Activated CD4-positive, alpha-beta T cell treated with anti-CD3 and anti-CD28 coated beads, Interleukin-2, Interleukin-6, amounts not matched to agents 100 ng/mL and 50 ng/mL, durations not matched to agents 16 hours and 8 hours (primary cell): ENCODE measurements around the gene F7.
"Not testable (repeated sequence)": the region's sequence is repeated elsewhere in the genome, so short reads cannot be mapped to it uniquely, and the experiment has no call there.

Experiments used
- DNase-seq: peaks from one replicate; pipeline ENCODE4 v3.0.0-alpha.2; 2020

Gene F7

DNA sequence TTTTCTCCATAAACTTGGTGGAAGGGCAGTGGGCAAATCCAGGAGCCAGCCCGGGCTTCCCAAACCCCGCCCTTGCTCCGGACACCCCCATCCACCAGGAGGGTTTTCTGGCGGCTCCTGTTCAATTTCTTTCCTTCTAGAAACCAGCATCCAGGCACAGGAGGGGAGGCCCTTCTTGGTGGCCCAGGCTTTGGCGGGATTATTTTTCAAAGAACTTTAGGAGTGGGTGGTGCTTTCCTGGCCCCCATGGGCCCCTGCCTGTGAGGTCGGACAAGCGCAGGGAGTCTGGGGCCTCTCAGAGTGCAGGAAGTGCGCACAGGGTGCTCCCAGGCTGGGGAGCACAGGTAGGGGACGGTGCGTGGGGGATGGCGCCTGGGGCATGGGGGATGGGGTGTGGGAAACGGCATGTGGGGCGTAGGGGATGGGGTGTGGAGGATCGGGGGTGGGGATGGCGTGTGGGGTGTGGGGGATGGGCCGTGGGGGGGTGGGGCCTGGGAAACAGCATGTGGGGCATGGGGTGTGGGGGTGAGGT, 396 bp downstream of the F7 start:
- no peak for DNase-seq

DNA sequence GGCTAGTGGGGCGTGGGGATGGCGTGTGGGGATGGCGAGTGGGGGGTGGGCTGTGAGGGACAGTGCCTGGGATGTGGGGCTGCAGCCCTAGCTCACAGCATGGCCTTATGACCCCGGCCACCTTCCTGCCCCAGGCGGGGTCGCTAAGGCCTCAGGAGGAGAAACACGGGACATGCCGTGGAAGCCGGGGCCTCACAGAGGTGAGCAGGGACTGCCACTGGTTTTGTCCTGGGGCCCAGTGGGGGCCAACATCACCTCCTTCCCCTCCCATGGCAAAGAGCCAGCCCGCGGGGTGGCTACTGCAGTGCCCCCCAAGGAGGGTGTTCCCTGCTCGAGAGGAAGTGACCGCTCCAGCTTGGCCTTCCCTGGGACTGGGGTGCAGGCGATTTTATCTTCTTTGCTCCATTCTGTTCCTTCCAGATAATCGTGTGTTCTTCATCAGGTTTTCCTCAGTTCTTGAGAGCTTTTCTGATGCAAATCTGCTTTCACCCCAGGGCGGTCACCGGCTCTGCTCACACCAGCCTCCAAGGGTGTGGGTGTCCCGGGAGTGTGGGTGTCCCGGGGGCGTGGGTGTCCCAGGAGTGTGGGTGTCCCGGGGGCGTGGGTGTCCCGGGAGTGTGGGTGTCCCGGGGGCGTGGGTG, 1.2 kb downstream of the F7 start:
- no peak for DNase-seq

DNA sequence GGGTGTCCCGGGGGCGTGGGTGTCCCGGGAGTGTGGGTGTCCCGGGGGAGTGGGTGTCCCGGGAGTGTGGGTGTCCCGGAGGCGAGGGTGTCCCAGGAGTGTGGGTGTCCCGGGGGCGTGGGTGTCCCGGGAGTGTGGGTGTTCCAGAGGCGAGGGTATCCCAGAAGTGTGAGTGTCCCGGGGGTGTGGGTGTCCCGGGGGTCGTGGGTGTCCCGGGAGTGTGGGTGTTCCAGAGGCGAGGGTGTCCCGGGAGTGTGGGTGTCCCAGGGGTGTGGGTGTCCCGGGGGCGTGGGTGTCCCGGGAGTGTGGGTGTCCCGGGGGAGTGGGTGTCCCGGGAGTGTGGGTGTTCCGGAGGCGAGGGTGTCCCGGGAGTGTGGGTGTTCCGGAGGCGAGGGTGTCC, 2.9 kb downstream of the F7 start:
- not testable (repeated sequence) for DNase-seq

DNA sequence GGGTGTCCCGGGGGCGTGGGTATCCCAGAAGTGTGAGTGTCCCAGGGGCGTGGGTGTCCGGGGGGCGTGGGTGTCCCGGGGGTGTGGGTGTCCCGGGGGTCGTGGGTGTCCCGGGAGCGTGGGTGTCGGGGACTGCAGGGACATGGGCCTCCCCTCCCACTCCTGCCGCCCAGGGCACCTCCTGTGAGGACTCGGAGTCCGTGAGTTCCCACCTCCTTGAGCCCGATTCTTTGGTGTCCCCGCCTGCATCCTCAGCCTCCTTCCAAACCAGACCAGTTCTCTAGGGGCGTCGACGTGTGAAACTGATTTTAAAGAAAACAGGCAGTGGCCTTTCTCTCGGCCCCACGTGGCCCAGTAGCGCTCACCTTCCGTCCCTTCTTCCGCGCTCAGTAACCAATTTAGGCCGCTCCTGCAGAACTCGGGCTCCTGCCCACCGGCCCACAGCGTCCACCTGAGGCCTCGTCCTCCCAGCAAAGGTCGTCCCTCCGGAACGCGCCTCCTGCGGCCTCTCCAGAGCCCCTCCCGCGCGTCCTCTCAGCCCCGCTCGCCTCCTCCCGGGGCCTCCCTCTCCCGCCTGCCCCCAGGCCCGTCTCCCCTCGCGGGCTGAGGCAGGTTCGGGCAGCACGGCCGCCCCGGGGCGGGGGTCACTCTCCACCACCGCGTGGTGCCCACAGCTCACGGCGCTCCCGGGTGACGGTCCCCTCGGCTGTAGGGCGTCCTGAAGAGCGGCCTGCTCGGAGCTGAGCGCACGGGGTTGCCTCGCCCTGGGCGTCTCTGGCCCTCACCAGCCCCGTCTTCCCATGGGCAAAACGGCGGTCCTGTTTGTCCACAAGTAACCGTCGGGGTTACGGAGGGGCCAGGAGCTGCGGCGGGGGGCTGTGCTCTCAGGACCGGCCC, 3.8 kb downstream of the F7 start:
- no peak for DNase-seq

DNA sequence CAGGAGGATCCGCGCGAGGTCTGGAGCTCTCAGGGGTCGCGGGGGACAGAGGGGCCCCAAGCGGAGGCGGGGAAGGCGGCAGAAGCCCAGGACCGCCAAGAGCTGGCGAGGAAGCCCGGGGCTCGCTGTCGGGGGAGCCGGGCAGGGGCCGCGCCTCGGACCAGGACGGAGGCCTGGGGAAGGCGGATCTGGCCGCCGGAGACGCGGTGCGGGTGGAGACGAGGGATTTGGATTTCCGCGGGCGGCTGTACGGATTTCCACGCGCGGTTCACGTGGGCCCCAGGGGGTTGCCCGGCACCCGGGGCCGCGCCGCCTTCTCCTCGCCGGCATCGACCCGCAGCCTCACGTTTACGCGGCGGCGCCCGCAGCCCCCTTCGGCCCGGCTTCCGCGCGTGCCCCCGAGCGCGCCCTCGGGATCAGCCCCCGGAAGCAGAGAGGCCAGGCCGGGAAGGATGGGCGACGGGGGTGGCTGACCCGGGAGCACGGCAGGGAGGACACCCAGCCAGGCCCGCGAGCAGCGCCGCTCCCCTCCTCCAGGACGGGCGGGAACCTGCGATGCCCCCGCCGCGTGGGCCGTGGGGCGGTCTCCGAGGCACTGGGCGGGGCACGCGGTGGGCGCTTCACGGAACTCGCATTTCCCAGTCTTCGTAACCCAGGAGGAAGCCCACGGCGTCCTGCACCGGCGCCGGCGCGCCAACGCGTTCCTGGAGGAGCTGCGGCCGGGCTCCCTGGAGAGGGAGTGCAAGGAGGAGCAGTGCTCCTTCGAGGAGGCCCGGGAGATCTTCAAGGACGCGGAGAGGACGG, 4.7 kb downstream of the F7 start:
- DNase-seq: no peak

DNA sequence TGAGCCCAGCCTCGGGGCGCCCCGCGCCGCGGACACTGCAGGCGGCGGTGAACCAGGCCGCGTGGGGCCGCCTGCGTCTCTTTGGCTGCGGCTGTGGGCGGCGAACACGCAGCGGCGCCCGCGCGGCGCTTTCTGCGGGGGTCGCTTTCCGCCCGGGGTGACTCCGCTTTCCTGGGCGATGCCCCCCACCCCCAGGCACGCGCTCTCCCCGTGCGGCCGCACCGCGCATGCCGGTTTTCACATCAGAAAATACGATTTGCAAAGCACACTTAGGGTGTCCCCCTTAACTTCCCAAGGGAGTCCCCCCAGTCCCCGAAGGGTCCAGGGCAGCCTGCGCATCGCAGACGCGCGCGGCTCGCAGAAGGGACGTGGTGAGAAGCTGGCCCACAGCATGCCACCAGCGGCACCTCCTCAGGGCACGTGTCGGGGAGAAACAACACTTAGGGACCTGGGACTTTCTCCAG, 5.3 kb downstream of the F7 start:
- no peak for DNase-seq

DNA sequence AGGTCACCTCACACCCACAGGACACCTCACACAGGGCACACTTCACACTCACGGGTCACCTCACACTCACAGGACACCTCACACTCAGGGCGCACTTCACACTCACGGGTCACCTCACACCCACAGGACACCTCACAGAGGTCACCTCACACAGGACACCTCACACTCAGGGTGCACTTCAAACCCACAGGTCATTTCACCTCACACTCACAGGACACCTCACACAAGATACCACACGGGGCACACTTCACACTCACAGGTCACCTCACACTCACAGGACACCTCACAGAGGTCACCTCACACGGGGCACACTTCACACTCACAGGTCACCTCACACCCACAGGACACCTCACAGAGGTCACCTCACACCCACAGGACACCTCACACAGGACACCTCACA, 6.2 kb downstream of the F7 start:
- DNase-seq: not testable (repeated sequence)

DNA sequence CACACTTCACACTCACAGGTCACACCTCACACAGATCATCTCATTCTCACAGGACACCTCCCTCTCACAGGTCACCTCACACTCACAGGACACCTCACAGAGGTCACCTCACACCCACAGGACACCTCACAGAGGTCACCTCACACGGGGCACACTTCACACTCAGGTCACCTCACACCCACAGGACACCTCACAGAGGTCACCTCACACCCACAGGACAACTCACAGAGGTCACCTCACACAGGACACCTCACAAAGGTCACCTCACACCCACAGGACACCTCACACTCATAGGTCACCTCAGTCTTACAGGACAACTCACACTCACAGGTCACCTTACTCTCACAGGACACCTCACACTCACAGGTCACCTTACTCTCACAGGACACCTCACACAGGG, 6.9 kb downstream of the F7 start:
- DNase-seq: not testable (repeated sequence)

DNA sequence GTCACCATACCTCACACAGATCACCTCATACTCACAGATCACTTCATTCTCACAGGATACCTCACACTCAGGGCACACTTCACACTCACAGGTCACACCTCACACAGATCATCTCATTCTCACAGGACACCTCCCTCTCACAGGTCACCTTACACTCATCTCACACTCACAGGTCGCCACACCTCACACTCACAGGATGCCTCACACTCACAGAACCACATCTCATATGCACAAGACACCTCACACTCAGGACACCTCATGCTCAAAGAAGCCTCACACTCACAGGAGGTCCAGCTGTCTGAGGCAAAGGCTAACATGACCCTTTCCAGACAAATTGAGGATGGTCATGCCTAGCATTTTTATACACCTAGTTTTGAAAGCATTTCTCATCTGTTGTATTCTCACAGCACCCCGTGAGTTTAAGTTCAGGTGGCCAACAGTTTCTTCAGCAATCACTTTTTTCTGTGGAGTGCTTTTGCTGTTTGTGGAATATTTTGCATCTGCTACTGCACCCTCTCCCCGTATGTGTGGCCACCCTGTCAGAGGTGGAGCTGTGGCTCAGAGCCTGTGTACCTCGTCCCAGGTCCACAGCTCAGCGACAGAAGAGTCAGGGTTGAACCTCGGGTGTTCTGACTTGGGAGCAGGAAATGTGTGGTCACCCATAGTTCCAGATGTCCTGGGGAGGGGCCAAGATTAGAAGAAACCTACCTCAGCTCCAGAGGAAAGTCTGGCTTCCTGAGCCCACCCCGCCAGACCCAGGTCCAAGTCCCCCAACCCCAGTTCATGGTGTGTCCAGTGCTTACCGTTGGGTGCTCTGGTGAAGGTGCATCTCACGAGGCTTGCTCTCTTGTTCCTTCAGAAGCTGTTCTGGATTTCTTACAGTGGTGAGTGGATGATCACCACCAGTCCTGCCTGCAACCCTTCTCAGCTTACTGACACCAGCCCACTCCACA, 7.6 kb downstream of the F7 start:
- no peak for DNase-seq

DNA sequence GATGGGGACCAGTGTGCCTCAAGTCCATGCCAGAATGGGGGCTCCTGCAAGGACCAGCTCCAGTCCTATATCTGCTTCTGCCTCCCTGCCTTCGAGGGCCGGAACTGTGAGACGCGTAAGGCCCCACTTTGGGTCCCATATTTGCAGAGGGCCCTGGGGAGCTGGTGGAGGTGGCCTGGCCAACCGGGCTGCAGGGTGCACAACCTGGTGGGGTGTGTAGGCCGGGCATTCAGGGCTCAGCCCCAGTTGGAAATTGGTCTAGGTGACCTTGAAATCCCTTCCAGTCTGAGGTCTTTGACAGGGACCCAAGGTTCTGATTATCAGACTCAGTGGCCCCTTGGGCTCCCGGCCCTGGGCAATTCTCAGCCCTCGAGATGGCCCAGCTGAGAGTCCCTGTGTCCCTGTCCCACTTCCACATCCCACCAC, 8.3 kb downstream of the F7 start:
- no peak for DNase-seq

DNA sequence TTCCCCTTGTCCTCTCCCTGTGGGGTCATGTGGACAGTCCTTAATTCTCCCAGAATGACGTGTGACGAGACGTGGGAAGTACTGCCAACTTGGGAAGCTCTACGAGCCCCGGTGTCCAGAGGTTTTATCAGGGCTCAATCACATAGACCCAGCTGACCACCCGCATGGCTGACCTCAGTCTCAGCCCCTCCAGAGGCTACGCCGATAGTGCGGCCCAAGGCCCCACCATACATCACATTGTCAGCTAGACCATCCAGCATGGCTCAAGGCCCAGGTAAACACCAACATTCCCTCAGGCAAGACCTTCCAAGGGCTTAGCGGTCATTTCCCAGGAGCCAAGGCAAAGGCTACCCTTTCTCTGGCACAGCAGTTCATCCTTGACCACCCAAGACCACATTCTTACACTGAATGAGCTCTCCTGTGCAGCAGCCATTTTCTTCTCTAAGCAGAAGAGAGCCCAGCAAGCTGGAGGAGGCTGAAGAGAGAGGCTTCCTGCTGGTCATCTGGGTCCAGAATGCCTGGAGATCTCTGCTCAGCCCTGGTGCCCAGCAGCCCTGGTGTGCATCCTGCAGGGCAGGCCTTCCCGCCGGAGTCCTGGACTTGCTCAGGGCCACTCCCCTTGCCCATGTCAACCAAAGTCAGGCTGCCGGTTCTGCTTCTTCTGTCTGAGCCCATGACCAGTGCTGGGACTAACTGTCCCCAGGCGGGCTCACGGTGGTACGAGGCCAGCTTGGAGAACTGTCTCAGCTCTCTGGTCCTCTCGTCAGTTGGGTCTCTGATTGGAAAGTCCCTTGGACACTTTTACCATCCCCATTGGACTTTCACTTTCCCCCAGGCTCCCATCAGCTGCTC, 9.1 kb downstream of the F7 start:
- DNase-seq: no peak

DNA sequence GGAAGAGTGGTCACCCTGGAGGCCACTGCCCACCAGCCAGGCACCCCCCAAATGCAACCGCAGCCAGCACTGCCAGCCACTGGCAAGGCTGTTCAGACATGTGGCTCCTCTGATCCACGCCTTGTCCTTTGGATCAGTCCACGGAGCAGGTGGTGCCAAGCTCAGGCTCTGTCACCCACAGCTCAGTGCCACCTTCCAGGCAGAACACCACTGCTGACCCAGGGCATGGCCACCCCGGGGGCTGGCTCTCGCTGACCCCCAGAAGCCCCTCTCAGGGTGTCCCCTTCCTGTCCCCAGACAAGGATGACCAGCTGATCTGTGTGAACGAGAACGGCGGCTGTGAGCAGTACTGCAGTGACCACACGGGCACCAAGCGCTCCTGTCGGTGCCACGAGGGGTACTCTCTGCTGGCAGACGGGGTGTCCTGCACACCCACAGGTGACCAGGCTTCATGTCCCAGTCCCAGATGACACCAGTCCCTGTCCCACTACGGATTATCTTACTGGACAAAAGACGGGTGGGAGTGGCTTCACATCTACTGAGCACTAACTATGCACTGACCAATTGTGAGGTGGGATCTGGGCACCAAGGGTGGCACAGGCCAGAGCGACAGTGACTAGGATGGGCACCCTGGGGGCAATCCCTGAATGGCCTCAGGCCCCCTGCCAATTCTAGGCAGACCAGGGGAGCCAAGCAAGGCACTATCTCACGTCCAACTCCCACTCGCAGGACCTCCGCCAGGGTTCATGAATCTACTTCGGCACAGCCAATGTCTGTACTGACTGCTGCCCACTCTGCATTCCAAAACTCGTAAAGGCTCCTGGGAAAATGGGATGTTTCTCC, 10.0 kb downstream of the F7 start:
- no peak for DNase-seq

DNA sequence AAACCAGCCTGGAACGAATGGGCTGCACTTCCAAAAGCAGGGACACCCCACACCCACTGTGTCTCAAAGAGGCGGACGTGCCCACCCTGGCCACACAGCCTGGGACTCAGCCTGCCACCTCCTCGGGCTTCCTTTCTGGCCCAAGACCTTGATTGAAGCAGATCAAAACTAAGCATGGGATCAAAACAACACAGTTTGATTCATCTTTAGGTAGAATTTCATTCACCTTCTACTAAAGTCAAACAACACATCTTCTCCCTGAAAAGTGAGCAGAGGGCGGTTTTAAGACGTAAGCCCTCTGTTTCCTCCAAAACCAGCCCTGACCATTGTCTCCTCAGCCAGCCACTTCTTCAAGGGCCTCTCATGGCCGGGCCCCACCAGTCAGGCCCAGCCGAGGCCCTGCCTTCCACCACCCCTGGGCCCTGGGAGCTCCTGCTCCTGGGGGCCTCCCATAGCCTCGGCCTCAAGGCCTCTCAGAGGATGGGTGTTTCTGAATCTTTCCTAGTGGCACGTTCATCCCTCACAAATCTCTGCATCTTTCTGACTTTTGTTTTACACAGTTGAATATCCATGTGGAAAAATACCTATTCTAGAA, 10.7 kb downstream of the F7 start:
- DNase-seq: no peak

DNA sequence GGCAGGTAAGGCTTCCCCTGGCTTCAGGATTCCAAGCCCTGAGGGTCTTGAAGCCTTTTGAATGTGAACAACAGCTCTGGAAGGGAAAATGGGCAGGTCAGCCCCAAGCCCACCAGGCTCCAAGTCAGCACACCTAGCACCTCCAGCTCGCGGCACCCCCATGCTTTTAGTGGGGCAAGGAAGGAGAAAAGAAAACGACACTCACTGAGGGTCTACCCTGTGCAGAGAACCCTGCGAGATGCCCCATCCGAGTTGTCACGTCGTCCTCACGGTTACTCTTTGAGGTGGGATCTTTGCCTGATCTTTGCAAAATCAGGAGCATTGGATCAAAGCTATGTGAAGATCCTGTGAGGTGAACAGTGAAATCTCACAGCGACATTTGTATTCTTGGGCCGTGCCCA, 11.3 kb downstream of the F7 start:
- no peak for DNase-seq

DNA sequence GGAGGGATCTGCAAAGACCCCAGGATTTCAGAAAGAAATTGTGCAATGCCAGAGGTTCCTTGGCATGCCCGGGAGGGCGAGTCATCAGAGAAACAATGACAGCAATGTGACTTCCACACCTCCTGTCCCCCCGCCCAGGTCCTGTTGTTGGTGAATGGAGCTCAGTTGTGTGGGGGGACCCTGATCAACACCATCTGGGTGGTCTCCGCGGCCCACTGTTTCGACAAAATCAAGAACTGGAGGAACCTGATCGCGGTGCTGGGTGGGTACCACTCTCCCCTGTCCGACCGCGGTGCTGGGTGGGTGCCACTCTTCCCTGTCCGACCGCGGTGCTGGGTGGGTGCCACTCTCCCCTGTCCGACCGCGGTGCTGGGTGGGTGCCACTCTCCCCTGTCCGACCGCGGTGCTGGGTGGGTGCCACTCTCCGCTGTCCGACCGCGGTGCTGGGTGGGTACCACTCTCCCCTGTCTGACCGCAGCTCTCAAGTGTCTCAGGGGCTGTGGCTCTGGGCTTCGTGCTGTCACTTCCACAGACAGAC, 11.8 kb downstream of the F7 start:
- DNase-seq: no peak

DNA sequence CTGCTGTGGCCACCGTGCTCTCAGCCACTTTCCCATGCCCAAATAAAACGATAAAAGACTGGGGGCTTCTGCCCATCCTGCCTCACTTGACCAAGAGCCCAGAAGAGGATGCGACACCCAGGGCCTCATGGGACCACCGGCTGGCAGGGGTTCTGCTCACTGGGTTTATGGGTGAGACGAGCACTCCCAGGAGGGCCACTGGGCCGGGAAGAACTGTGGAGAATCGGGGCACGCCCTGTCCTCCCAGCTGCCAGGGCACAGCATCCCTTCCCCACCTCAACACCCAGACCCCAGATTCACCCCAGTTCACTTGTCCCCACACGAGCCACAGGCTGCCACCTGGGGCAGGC, 12.3 kb downstream of the F7 start:
- no peak for DNase-seq

DNA sequence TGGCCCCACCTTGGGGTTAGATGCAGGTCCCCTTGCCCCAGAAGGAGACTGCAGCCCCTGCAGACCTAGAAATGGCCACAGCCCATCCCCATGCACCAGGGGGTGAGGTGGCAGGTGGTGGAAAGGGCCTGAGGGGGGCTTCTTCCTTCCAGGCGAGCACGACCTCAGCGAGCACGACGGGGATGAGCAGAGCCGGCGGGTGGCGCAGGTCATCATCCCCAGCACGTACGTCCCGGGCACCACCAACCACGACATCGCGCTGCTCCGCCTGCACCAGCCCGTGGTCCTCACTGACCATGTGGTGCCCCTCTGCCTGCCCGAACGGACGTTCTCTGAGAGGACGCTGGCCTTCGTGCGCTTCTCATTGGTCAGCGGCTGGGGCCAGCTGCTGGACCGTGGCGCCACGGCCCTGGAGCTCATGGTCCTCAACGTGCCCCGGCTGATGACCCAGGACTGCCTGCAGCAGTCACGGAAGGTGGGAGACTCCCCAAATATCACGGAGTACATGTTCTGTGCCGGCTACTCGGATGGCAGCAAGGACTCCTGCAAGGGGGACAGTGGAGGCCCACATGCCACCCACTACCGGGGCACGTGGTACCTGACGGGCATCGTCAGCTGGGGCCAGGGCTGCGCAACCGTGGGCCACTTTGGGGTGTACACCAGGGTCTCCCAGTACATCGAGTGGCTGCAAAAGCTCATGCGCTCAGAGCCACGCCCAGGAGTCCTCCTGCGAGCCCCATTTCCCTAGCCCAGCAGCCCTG, 12.8 kb downstream of the F7 start:
- DNase-seq: no peak

DNA sequence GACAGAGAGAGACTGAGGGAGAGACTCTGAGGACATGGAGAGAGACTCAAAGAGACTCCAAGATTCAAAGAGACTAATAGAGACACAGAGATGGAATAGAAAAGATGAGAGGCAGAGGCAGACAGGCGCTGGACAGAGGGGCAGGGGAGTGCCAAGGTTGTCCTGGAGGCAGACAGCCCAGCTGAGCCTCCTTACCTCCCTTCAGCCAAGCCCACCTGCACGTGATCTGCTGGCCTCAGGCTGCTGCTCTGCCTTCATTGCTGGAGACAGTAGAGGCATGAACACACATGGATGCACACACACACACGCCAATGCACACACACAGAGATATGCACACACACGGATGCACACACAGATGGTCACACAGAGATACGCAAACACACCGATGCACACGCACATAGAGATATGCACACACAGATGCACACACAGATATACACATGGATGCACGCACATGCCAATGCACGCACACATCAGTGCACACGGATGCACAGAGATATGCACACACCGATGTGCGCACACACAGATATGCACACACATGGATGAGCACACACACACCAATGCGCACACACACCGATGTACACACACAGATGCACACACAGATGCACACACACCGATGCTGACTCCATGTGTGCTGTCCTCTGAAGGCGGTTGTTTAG, 13.7 kb downstream of the F7 start:
- DNase-seq: no peak
